ENCODE data around the gene FMN2.
"Not testable (repeated sequence)": the region's sequence is repeated elsewhere in the genome, so short reads cannot be mapped to it uniquely, and the experiment has no call there.

FMN2 gene

GRCh38 chr1:240255922-240256321, 164.2 kb downstream of the FMN2 start:
- no peak for DNase-seq (ENCODE audit: low spot score)

DNA sequence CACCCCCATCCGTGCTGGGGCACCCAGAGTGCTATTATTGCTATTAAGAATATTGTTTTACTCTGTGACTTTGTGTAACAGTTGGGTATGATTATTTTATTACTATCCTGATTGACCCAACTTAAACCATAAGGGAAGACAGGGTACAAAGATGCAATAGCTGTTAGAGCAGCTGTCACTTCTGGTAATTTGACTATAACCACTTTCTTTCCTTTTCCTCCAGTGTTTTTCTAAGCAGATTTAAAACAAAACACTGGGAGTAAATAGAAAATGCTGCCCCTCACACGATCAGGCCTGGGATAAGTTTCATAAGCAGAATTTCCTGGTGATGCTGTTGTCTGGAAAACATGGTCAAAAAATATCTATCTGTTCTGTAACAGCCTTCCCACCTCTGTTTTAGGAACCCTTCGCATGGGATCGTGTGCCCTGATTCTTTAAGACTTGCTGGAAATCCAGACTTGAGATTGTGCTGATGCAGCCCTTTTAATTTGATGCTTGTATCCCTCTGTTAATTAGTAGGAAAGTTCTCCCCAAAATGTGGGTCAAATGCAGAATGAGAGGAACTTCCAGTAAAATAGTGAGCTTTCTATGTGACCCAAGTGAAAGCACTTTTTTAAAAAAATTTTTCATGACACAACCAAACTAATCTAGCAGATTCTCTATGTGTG, 165.3 kb downstream of the FMN2 start:
- no peak for DNase-seq (ENCODE audit: low spot score)

DNA sequence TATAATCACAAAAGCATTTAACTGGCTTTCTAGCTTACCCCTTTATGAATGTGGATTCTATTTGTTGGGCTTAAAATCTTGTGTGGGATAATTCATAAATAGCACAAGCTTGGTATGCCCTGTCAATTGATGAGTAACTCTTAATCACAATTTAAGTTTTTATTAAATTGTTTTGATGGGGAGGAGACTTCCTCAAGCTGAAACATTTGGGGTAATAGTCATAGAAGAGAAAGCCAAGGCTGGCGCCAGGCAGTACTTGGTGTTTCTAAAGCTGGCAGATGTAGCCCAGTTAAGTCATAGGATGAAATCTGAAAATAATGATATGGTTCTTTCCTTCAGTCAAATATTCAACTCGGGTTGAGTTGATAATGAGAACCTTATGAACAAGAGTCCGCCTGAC, 167.2 kb downstream of the FMN2 start:
- no peak for DNase-seq (ENCODE audit: low spot score)

DNA sequence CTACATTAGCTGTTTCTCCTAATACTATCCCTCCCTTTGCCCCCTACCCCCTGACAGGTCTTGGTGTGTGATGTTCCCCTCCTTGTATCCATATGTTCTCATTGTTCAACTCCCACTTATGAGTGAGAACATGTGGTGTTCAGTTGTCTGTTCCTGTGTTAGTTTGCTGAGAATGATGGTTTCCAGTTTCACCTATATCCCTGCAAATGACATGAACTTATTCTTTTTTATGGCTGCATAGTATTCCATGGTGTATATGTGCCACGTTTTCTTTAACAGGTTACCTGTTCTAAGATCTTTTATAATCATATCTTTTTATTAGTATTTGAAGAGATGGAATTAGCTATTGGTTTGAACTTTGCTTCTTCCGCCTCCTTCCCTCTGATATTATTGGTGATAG, 172.8 kb downstream of the FMN2 start:
- DNase-seq (ENCODE audit: low spot score), result not testable (repeated sequence)

DNA sequence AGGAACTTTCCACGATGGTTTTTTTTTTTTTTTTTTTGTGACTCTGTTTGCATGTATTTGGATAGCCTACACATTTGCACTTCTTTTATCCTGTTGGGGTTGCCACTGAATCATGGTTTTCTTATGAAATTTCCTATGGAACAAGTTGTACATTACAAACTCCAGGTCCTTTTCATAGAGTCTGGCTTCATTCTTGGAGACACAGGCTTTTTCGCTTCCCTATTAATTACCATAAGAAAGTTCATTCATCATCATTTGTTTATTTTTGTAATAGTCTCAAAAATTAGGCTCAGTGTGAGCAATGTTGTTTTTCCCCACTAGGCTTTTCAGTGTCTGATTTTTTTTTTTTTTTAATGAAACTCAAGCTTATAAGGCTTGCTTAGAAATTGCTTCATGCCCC, 179.4 kb downstream of the FMN2 start:
- no peak for DNase-seq (ENCODE audit: low spot score)

DNA sequence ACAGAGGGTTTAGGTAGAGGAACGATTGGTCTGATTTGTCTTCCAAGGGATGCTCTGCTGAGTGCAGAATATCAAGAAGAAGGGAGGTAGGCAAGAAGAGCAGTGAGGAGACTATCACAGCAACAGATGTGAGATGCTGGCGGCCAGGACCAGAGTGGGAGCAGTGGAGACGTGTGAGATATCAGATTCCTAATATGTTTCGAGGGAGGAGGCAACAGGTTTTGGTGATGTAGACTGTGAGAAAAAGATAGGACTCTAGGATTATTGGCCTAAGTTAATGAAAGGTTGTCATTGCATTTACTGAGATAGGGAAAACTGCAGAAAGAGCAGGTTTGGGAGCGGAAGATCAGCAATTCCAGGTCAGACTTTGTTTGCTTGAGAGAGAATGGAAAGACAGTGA, 182.9 kb downstream of the FMN2 start:
- no peak for DNase-seq (ENCODE audit: low spot score)

GRCh38 chr1:240275219-240275618, 183.5 kb downstream of the FMN2 start:
- DNase-seq (ENCODE audit: low spot score), result not testable (repeated sequence)

DNA sequence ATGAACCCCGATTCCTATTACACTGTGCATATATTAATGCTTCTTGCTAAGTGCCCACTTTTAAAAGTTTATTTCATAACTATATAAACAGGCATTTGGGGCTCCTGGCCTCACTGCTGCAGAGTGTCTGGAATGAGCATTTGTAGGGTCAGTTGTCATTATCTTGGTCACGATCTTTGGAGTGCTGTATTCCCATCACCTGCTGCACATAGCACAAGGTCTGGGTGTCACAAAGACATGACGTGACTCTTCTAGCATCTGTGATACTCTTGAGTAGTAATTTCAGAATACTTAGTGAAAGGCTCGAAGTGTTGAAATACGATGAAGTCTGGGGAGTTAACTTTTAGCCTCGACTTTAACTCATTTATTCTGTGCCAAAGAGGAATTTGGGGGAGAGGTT, 186.4 kb downstream of the FMN2 start:
- no peak for DNase-seq (ENCODE audit: low spot score)

- DNase-seq (ENCODE audit: low spot score), result no peak
Observed at GRCh38 chr1:240280560-240281322, 189.1 kb downstream of the FMN2 start.

- DNase-seq (ENCODE audit: low spot score), result no peak
Observed at GRCh38 chr1:240282061-240282830, 190.6 kb downstream of the FMN2 start.

GRCh38 chr1:240284656-240285414, 193.2 kb downstream of the FMN2 start:
- no peak for DNase-seq (ENCODE audit: low spot score)

- no peak for DNase-seq (ENCODE audit: low spot score)
Observed at GRCh38 chr1:240285540-240285939, 193.9 kb downstream of the FMN2 start.

DNA sequence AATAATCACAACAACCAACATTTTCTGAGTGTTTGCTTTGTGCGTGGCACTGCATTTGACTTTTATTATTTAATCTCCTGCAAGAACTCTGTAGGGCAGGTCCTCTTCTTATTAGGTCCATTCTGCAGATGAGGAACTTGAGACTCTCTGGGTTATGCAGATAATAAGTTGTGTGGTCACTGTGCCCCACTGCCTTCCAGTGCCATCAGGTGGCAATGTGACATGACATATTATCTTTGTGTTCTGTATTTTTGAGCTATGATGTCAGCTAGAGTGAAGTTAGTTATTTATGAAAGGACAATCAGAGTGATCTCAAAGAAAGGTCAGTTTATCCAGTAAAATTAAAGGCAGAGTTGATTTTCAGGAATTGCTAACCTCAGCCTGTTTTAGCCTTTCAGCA, 196.0 kb downstream of the FMN2 start:
- DNase-seq (ENCODE audit: low spot score), result no peak

DNA sequence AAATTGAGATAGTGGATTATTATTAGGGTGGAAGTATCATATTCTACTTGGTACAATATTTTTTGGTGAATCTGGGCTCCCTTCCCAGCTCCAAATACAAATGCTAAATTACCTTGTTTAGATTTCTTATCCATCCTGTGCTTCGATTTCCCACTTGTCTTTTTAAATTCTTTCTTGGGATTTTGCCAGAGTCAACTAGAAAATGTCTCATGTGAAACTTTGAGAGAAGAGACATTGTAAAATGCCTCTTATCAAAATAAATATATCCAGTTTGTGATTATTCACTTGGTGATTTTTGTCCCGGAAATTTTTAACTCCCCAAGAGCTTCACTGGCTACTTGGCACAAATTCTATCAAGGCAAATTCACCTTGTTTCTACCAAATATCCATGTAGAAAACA, 202.0 kb downstream of the FMN2 start:
- peak; percentile 15 for DNase-seq (ENCODE audit: low spot score)

DNA sequence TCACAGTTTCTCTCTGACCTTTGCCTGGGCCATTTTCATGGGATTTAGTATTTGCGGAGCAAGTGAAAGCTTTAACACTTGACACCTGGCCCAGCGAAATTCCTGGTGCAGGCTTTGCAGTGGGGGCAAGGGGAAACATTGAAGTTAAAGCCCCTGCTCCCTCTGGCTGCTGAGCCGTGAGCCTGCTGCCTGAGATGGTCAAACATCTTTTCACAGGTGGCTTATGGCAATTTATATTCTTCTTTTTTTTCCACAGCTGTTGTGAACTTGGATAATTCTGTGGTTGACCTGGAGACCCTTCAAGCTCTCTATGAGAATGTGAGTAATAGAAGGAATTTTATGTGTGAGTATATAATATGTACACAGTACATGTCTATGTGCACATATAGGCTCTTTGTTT, 202.9 kb downstream of the FMN2 start:
- no peak for DNase-seq (ENCODE audit: low spot score)

- no peak for DNase-seq (ENCODE audit: low spot score)
Observed at GRCh38 chr1:240295811-240296210, 204.1 kb downstream of the FMN2 start.

DNA sequence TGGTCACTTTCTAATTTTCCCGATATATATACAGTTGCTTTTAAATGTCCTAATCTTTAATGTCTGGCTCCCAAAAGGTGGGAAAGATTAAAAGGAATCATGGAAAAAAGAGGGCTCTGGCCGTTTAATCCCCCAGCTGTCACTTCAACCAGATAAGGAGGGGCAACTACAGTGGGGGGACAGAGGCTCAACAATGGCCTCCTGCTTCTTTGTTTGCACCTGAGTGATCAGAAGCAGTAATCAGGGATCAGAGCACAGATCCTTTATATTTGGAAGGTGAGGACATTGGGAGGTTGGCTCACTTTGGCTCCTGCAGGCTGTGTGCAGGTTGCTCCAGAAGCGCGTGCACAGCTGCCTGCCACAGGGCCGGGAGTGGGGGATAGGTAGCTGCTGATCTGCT, 212.8 kb downstream of the FMN2 start:
- DNase-seq (ENCODE audit: low spot score), result no peak

GRCh38 chr1:240306673-240307072, 215.0 kb downstream of the FMN2 start:
- DNase-seq (ENCODE audit: low spot score), result no peak

GRCh38 chr1:240308096-240308495, 216.4 kb downstream of the FMN2 start:
- DNase-seq (ENCODE audit: low spot score), result no peak

- DNase-seq (ENCODE audit: low spot score), result no peak
Observed at GRCh38 chr1:240309769-240310168, 218.1 kb downstream of the FMN2 start.

GRCh38 chr1:240310226-240310925, 218.7 kb downstream of the FMN2 start:
- DNase-seq (ENCODE audit: low spot score), result no peak

DNA sequence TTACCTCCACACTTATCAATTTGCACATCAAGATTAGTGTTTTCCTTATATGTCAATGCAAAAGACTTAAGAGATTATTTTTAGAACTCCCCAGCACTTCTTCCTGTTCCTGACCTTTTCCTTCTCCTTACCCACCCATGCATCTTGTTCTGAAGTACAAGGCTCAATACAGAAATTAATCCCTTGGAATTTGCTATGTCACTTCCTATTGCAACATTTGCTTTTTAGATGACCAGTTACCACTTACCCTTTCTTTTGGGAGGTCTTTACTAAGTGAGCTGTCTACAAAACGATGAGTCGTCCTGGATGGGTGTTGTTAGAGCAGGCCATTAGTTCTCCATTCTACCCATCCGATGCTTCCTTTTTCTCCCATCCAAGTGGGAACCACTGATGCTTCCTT, 221.2 kb downstream of the FMN2 start:
- no peak for DNase-seq (ENCODE audit: low spot score)
